ENCODE results near the gene CLEC18A. TPM values are rescaled to one million over a fixed set of nuclear protein-coding genes. Genes with fewer than 3 reads are reported as not detected.
"Not testable (repeated sequence)": the region's sequence is repeated elsewhere in the genome, so short reads cannot be mapped to it uniquely, and the experiment has no call there.

The CLEC18A gene
- total RNA-seq, 2 donors from 2014 or later, result 0.47 TPM; not detected in 1

- DNase-seq (ENCODE audit: low spot score), result no peak
- H3K27me3 ChIP-seq, result no peaks in the 10 kb centered on the region
- H3K9me3 ChIP-seq, result no peaks in the 10 kb centered on the region
- H3K4me1 ChIP-seq, result no peaks in the 10 kb centered on the region
- no peak overlapping the region for H3K4me3 ChIP-seq
- no peak overlapping the region for H3K27ac ChIP-seq
- peaks cover 46% of the 10 kb centered on the region for H3K36me3 ChIP-seq
- TF ChIP-seq CTCF (IDR thresholded peaks at IDR 0.05), result no peak
These were observed 10.5 kb upstream of the CLEC18A start for GRCh38 chr16:69940676-69941075.

- H3K27ac ChIP-seq, result no peak overlapping the region
- no peaks in the 10 kb centered on the region for H3K27me3 ChIP-seq
- H3K4me3 ChIP-seq, result no peak overlapping the region
- DNase-seq (ENCODE audit: low spot score), result no peak
- peaks cover 38% of the 10 kb centered on the region for H3K36me3 ChIP-seq
- no peaks in the 10 kb centered on the region for H3K9me3 ChIP-seq
- no peaks in the 10 kb centered on the region for H3K4me1 ChIP-seq
- no peak for TF ChIP-seq CTCF (IDR thresholded peaks at IDR 0.05)
These were observed 9.7 kb upstream of the CLEC18A start for GRCh38 chr16:69941251-69942098.

- H3K4me3 ChIP-seq, result no peak overlapping the region
- no peaks in the 10 kb centered on the region for H3K27me3 ChIP-seq
- no peaks in the 10 kb centered on the region for H3K4me1 ChIP-seq
- TF ChIP-seq CTCF (IDR thresholded peaks at IDR 0.05), result no peak
- peaks cover 31% of the 10 kb centered on the region for H3K36me3 ChIP-seq
- no peaks in the 10 kb centered on the region for H3K9me3 ChIP-seq
- H3K27ac ChIP-seq, result no peak overlapping the region
- no peak for DNase-seq (ENCODE audit: low spot score)
These were observed 9.0 kb upstream of the CLEC18A start for GRCh38 chr16:69942099-69942491.

- no peak for TF ChIP-seq CTCF (IDR thresholded peaks at IDR 0.05)
- H3K36me3 ChIP-seq, result peaks cover 25% of the 10 kb centered on the region
- H3K9me3 ChIP-seq, result no peaks in the 10 kb centered on the region
- H3K4me3 ChIP-seq, result no peak overlapping the region
- no peaks in the 10 kb centered on the region for H3K27me3 ChIP-seq
- no peaks in the 10 kb centered on the region for H3K4me1 ChIP-seq
- no peak for DNase-seq (ENCODE audit: low spot score)
- no peak overlapping the region for H3K27ac ChIP-seq
These were observed 8.4 kb upstream of the CLEC18A start for GRCh38 chr16:69942627-69943170.

- not testable (repeated sequence) for DNase-seq (ENCODE audit: low spot score); H3K27me3 ChIP-seq; H3K27ac ChIP-seq; H3K9me3 ChIP-seq; H3K4me1 ChIP-seq; H3K4me3 ChIP-seq
- peaks cover 21% of the 10 kb centered on the region for H3K36me3 ChIP-seq
These were observed 7.7 kb upstream of the CLEC18A start for GRCh38 chr16:69943241-69944036.

- not testable (repeated sequence) for H3K4me3 ChIP-seq; DNase-seq (ENCODE audit: low spot score); H3K27ac ChIP-seq; H3K36me3 ChIP-seq; H3K9me3 ChIP-seq; H3K27me3 ChIP-seq; H3K4me1 ChIP-seq
These were observed 723 bp upstream of the CLEC18A start for GRCh38 chr16:69950411-69950810.

- not testable (repeated sequence) for H3K36me3 ChIP-seq; H3K27me3 ChIP-seq; DNase-seq (ENCODE audit: low spot score); H3K9me3 ChIP-seq; H3K4me3 ChIP-seq; H3K4me1 ChIP-seq; H3K27ac ChIP-seq
These were observed 518 bp downstream of the CLEC18A start for GRCh38 chr16:69951672-69952031.

- not testable (repeated sequence) for H3K27ac ChIP-seq; H3K4me1 ChIP-seq; H3K36me3 ChIP-seq; H3K27me3 ChIP-seq; DNase-seq (ENCODE audit: low spot score); H3K4me3 ChIP-seq; H3K9me3 ChIP-seq
These were observed 982 bp downstream of the CLEC18A start for GRCh38 chr16:69952116-69952515.

- H3K36me3 ChIP-seq; H3K4me3 ChIP-seq; DNase-seq (ENCODE audit: low spot score); H3K27ac ChIP-seq; H3K27me3 ChIP-seq; H3K9me3 ChIP-seq; H3K4me1 ChIP-seq: not testable (repeated sequence)
These were observed 1.6 kb downstream of the CLEC18A start for GRCh38 chr16:69952572-69953355.

- H3K27me3 ChIP-seq; H3K36me3 ChIP-seq; H3K4me1 ChIP-seq; H3K9me3 ChIP-seq; H3K27ac ChIP-seq; DNase-seq (ENCODE audit: low spot score); H3K4me3 ChIP-seq: not testable (repeated sequence)
These were observed 3.1 kb downstream of the CLEC18A start for GRCh38 chr16:69954241-69954640.
